LNCAP (cell line): ENCODE measurements around the gene PKP3.

ENCODE experiments used
- CTCF ChIP-seq: fragments of 450-650 bp; IDR thresholded peaks from 2 replicates; pipeline ENCODE4 v1.5.1; 2017; ENCODE audit warnings: mild to moderate bottlenecking

The PKP3 gene

GRCh38 chr11:441418-442274 lies 47.6 kb downstream of the PKP3 start, which contains the start of gene ANO9:
ANO9 (minus strand) TSS chr11:442011; CDS start chr11:441926, 85 bp downstream.
- no peak for TF ChIP-seq CTCF

- no peak for TF ChIP-seq CTCF
These were observed 48.6 kb downstream of the PKP3 start for GRCh38 chr11:442611-443081.

GRCh38 chr11:443542-444199 lies 49.7 kb downstream of the PKP3 start:
- no peak for TF ChIP-seq CTCF

GRCh38 chr11:444396-445144 lies 50.6 kb downstream of the PKP3 start:
- no peak for TF ChIP-seq CTCF

GRCh38 chr11:445765-446588 lies 52.0 kb downstream of the PKP3 start:
- TF ChIP-seq CTCF, result no peak

- TF ChIP-seq CTCF, result no peak
These were observed 52.9 kb downstream of the PKP3 start for GRCh38 chr11:446891-447290.
